H1 (cell line): ENCODE measurements around the gene SCN8A. TPM values are rescaled to one million over a fixed set of nuclear protein-coding genes. Genes with fewer than 3 reads are reported as not detected.

Experiments used
- FOSL1 ChIP-seq: IDR thresholded peaks from 2 replicates; pipeline ENCODE4 v1.6.1; 2011; ENCODE audit warnings: mild to moderate bottlenecking, low read depth, low read length, moderate library complexity; ENCODE audit not compliant: insufficient read depth
- NRF1 ChIP-seq: IDR thresholded peaks from 2 replicates; pipeline ENCODE4 v1.6.1; 2011; ENCODE audit warnings: mild to moderate bottlenecking, low read depth, low read length, improper control_type of control experiment
- SP2 ChIP-seq: IDR thresholded peaks from 2 replicates; pipeline ENCODE4 v1.6.1; 2012; ENCODE audit warnings: mild to moderate bottlenecking, low read length, inconsistent platforms
- polyA plus RNA-seq, 7 experiments: library from polyadenylated mRNA; depleted of rRNA in 3 of 7; stranded (reverse) in 5 of 7; unstranded in 2 of 7; fragments of >200 nt in 5 of 7; fragments of 200-250 nt in 2 of 7; gene quantifications; 1 replicate in 5 of 7; 2 replicates in 1 of 7; 4 replicates in 1 of 7; pipeline versions ENCODE4 v1.2.1 to v1.2.3, GENCODE V29; 2011 to 2013; ENCODE audit warnings: missing spikeins in 2 of 7, mixed read lengths in 2 of 7
- total RNA-seq: library from RNA; stranded (reverse); fragmentation: NEBNext Ultra II Directional; extraction: Animal tissue kit (Norgen Biotek cat#: 25700); gene quantifications from 2 replicates; pipeline ENCODE4 v1.2.1, GENCODE V29; 2021
- TF ChIP-seq, protein P1 (sequence below): fragments of 300-600 bp; sonication (generic); IDR thresholded peaks from 2 replicates; pipeline ENCODE4 v1.7.1; 2012; ENCODE audit warnings: low read length, moderate library complexity, mild to moderate bottlenecking, inconsistent platforms; ENCODE audit not compliant: insufficient replicate concordance

SCN8A gene
- total and polyA plus RNA-seq, 2 of the 8 experiments (the other 6 are each of a cell fraction or from before 2014, with no cell fraction given) = 6.3 to 10.7 TPM

DNA sequence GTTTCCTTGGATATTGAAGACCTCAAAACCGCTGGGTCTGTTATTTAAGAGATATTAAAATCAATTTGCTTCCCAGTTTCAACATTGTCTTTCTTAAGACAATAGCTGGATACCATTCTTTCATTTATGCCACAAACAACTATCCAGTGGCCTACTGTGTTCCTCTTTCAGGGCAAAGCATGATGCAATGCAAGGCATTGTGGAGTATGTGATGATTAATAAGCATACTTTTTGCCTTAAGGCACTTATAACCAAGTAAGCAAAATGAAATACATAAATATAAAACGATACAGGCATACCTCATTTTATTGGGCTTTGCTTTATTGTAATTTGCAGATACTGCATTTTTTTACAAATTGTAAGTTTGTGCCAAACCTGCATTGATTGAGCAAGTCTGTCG lies 45.5 kb downstream of the SCN8A start (continued):
- TF ChIP-seq, protein P1, sequence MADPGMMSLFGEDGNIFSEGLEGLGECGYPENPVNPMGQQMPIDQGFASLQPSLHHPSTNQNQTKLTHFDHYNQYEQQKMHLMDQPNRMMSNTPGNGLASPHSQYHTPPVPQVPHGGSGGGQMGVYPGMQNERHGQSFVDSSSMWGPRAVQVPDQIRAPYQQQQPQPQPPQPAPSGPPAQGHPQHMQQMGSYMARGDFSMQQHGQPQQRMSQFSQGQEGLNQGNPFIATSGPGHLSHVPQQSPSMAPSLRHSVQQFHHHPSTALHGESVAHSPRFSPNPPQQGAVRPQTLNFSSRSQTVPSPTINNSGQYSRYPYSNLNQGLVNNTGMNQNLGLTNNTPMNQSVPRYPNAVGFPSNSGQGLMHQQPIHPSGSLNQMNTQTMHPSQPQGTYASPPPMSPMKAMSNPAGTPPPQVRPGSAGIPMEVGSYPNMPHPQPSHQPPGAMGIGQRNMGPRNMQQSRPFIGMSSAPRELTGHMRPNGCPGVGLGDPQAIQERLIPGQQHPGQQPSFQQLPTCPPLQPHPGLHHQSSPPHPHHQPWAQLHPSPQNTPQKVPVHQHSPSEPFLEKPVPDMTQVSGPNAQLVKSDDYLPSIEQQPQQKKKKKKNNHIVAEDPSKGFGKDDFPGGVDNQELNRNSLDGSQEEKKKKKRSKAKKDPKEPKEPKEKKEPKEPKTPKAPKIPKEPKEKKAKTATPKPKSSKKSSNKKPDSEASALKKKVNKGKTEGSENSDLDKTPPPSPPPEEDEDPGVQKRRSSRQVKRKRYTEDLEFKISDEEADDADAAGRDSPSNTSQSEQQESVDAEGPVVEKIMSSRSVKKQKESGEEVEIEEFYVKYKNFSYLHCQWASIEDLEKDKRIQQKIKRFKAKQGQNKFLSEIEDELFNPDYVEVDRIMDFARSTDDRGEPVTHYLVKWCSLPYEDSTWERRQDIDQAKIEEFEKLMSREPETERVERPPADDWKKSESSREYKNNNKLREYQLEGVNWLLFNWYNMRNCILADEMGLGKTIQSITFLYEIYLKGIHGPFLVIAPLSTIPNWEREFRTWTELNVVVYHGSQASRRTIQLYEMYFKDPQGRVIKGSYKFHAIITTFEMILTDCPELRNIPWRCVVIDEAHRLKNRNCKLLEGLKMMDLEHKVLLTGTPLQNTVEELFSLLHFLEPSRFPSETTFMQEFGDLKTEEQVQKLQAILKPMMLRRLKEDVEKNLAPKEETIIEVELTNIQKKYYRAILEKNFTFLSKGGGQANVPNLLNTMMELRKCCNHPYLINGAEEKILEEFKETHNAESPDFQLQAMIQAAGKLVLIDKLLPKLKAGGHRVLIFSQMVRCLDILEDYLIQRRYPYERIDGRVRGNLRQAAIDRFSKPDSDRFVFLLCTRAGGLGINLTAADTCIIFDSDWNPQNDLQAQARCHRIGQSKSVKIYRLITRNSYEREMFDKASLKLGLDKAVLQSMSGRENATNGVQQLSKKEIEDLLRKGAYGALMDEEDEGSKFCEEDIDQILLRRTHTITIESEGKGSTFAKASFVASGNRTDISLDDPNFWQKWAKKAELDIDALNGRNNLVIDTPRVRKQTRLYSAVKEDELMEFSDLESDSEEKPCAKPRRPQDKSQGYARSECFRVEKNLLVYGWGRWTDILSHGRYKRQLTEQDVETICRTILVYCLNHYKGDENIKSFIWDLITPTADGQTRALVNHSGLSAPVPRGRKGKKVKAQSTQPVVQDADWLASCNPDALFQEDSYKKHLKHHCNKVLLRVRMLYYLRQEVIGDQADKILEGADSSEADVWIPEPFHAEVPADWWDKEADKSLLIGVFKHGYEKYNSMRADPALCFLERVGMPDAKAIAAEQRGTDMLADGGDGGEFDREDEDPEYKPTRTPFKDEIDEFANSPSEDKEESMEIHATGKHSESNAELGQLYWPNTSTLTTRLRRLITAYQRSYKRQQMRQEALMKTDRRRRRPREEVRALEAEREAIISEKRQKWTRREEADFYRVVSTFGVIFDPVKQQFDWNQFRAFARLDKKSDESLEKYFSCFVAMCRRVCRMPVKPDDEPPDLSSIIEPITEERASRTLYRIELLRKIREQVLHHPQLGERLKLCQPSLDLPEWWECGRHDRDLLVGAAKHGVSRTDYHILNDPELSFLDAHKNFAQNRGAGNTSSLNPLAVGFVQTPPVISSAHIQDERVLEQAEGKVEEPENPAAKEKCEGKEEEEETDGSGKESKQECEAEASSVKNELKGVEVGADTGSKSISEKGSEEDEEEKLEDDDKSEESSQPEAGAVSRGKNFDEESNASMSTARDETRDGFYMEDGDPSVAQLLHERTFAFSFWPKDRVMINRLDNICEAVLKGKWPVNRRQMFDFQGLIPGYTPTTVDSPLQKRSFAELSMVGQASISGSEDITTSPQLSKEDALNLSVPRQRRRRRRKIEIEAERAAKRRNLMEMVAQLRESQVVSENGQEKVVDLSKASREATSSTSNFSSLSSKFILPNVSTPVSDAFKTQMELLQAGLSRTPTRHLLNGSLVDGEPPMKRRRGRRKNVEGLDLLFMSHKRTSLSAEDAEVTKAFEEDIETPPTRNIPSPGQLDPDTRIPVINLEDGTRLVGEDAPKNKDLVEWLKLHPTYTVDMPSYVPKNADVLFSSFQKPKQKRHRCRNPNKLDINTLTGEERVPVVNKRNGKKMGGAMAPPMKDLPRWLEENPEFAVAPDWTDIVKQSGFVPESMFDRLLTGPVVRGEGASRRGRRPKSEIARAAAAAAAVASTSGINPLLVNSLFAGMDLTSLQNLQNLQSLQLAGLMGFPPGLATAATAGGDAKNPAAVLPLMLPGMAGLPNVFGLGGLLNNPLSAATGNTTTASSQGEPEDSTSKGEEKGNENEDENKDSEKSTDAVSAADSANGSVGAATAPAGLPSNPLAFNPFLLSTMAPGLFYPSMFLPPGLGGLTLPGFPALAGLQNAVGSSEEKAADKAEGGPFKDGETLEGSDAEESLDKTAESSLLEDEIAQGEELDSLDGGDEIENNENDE = no peak
- no peak for TF ChIP-seq FOSL1
- TF ChIP-seq NRF1 = no peak
- no peak for TF ChIP-seq SP2
